Measurements from ENCODE around the gene LIMK1. TPM values are rescaled to one million over a fixed set of nuclear protein-coding genes. Genes with fewer than 3 reads are reported as not detected.
A peak's percentile ranks its signal among the peaks of the same experiment; 100 is the strongest.
"Not testable (repeated sequence)": the region's sequence is repeated elsewhere in the genome, so short reads cannot be mapped to it uniquely, and the experiment has no call there.

LIMK1 gene
- total RNA-seq, 6 donors from 2014 or later: 15.9 to 51.9 (median 33.0) TPM

DNA sequence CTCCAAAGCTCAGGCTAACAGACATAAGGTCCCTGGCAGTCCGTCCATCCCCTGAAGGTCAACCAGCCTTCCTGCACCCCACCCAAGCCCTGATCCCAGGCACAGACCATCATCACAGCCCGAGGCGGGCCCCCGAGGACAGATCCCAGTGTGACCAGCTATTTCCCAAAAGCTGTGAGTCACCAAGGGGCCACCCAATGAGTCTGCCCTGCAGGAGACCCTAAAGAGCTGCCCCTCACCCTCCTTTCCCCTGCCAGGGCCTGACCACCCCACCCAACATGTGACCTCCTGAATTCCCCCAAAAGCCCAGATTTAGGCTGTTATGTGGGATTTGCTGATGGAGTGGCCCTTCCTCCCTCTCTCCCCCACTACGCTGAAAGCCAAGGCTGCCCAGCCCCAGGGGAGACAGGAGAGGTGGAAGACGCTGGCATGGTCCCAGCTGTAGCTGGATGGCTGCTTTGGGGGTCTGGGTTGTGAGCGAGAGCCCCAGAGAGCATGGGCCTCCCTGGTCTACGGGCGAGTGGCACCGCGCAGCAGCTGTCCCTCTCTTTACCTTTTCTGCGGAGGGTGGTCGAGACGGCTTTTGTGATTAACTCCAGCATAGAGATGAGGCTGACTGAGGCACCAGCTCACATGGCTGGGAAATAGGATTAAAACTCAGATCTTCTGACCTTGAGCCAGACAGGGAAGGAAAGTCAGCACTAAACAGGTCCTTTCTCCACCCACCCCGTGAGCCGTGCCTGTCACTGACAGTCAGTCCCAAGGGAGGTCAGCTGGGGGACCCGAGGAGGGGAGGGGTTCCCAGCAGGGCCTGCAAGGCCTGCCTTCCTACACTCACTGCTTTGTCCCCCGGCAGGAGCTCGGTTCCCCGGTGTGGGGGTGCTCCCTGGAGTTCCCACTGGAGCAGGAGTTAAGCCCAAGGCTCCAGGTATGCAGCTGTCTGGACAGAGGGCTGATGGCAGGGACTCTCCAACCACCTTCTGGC is 38.9 kb upstream of the LIMK1 start:
- Histone ChIP-seq H3K9me3 (no peaks in the 10 kb centered on the region), H3K36me3 (peaks cover 0 to 72% (median 16%) of the 10 kb centered on the region in 4 donors), H3K4me3 (no peak overlapping the region), H3K4me1 (peaks cover 0 to 10% (median 5%) of the 10 kb centered on the region in 4 donors), H3K27me3 (no peaks in the 10 kb centered on the region), H3K27ac (peak overlapping the region in 3 of 4 donors; percentile 2 to 40 (median 18))
- TF ChIP-seq POLR2AphosphoS5 (IDR thresholded peaks at IDR 0.05) (no peak), POLR2A (IDR thresholded peaks at IDR 0.05) (no peak), EP300 (IDR thresholded peaks at IDR 0.05) (no peak)
- TF ChIP-seq, protein P1, sequence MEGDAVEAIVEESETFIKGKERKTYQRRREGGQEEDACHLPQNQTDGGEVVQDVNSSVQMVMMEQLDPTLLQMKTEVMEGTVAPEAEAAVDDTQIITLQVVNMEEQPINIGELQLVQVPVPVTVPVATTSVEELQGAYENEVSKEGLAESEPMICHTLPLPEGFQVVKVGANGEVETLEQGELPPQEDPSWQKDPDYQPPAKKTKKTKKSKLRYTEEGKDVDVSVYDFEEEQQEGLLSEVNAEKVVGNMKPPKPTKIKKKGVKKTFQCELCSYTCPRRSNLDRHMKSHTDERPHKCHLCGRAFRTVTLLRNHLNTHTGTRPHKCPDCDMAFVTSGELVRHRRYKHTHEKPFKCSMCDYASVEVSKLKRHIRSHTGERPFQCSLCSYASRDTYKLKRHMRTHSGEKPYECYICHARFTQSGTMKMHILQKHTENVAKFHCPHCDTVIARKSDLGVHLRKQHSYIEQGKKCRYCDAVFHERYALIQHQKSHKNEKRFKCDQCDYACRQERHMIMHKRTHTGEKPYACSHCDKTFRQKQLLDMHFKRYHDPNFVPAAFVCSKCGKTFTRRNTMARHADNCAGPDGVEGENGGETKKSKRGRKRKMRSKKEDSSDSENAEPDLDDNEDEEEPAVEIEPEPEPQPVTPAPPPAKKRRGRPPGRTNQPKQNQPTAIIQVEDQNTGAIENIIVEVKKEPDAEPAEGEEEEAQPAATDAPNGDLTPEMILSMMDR (IDR thresholded peaks at IDR 0.05): no peak
- DNase-seq: no peak
- ATAC-seq (ENCODE audit: low FRiP score in 2 of 2): no peak
- WGBS, 2 donors: 87 to 89% methylated on average over 11 to 20 of the region's 20 CpGs

DNA sequence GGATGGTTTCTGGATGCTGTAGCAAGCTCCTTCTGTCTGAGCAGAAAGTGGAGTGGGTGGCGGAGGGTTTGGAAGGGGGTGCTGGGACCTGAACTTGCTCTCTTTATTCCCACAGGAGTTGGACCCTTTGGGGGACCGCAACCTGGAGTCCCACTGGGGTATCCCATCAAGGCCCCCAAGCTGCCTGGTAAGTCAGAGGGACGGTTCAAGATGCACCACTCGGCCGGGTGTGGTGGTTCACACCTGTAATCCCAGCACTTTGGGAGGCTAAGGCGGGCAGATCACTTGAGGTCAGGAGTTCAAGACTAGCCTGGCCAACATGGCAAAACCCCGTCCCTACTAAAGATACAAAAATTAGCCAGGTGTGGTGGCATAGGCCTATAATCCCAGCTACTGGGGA is 37.0 kb upstream of the LIMK1 start:
- Histone ChIP-seq H3K36me3 (peaks cover 0 to 72% (median 15%) of the 10 kb centered on the region in 4 donors), H3K4me1 (peaks cover 5 to 17% (median 8%) of the 10 kb centered on the region in 4 donors)
- not testable (repeated sequence) for H3K4me3 ChIP-seq; ATAC-seq (ENCODE audit: low FRiP score in 2 of 2); H3K9me3 ChIP-seq; H3K27me3 ChIP-seq; DNase-seq; H3K27ac ChIP-seq
- 95 to 97% methylated on average over 7 of the region's 7 CpGs for WGBS, 2 donors

DNA sequence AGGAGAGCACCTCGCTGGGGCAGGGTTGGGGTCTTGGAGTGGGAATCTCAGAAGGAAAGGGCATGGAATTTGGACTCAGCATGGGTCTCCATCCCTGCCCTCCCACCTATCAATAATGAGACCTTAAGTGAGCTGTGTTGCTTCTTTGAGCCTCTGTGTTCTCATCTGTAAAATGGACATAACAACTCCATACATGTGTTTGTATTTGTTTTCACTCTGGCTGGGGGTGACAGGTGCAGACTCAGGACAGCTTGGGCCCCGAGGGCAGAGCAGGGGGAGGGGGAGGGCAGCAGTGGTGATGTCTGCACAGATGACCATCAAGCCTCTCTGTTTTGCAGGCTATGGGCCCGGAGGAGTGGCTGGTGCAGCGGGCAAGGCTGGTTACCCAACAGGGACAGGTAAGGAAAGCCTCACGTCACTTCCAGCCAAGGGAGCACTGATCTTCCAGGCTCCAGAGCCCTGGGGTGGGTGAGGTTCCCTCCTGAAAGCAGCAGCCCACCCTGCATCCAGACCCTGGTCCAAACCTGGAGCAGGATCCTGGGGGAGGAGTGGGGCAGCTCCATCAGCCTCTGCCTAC is 35.7 kb upstream of the LIMK1 start:
- Histone ChIP-seq H3K27ac (no peak overlapping the region), H3K36me3 (peaks cover 0 to 76% (median 17%) of the 10 kb centered on the region in 4 donors), H3K9me3 (no peaks in the 10 kb centered on the region), H3K4me1 (peaks cover 4 to 17% (median 10%) of the 10 kb centered on the region in 4 donors), H3K27me3 (no peaks in the 10 kb centered on the region), H3K4me3 (no peak overlapping the region)
- ATAC-seq (ENCODE audit: low FRiP score in 2 of 2) (no peak), DNase-seq (no peak)
- 33 to 87% methylated on average over 1 to 5 of the region's 5 CpGs for WGBS, 2 donors
- TF ChIP-seq POLR2AphosphoS5 (IDR thresholded peaks at IDR 0.05): no peak
- no peak for TF ChIP-seq POLR2A (IDR thresholded peaks at IDR 0.05)
- TF ChIP-seq, protein P1 (IDR thresholded peaks at IDR 0.05): no peak
- no peak for TF ChIP-seq EP300 (IDR thresholded peaks at IDR 0.05)

DNA sequence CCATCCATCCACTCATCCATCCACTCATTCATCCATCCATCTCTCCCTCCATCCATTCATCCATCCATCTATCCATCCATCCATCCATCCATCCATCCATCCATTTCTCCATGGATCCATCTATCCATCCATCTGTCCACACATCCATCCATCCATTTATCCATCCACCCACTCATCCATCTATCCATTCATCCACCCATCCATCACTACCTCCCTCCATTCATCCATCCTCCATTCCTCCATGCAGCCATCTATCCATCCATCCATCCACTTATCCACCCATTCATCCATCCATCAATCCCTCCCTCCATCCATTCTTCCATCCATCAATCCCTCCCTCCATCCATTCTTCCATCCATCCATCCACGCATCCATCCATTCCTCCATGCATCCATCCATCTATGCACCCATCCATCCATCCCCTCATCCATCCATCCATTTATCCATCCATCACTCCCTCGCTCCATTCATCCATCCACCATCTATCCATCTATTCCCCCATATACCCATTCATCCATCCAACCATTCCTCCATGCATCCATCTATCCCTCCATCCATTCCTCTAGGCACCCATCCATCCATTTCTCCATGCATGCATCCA is 34.5 kb upstream of the LIMK1 start:
- Histone ChIP-seq H3K27me3 (no peaks in the 10 kb centered on the region), H3K27ac (no peak overlapping the region), H3K4me1 (peaks cover 0 to 17% (median 5%) of the 10 kb centered on the region in 4 donors), H3K9me3 (no peaks in the 10 kb centered on the region), H3K36me3 (peaks cover 0 to 83% (median 18%) of the 10 kb centered on the region in 4 donors), H3K4me3 (no peak overlapping the region)
- WGBS, 2 donors: 95 to 96% methylated on average over 2 of the region's 2 CpGs
- DNase-seq: no peak
- no peak for ATAC-seq (ENCODE audit: low FRiP score in 2 of 2)
- TF ChIP-seq EP300 (IDR thresholded peaks at IDR 0.05) (no peak), POLR2A (IDR thresholded peaks at IDR 0.05) (no peak), POLR2AphosphoS5 (IDR thresholded peaks at IDR 0.05) (no peak)
- TF ChIP-seq, protein P1 (IDR thresholded peaks at IDR 0.05): no peak
